GM19452 (cell line): ENCODE data around the gene C1QL3.

Experiments used
- ATAC-seq: cut with Tn5 transposase; IDR thresholded peaks from one replicate; pipeline ENCODE4 v1.9.1; 2021; ENCODE audit not compliant: unreplicated experiment

Gene C1QL3

GRCh38 chr10:16493884-16494536 is 27.7 kb downstream of the C1QL3 start:
- no peak for ATAC-seq

GRCh38 chr10:16491933-16492332 is 29.7 kb downstream of the C1QL3 start:
- ATAC-seq = no peak

- no peak for ATAC-seq
These were observed 31.2 kb downstream of the C1QL3 start for GRCh38 chr10:16490511-16490910.

- ATAC-seq = no peak
These were observed 38.3 kb downstream of the C1QL3 start for GRCh38 chr10:16483241-16483917.

GRCh38 chr10:16481052-16481728 is 40.5 kb downstream of the C1QL3 start:
- ATAC-seq = no peak

- no peak for ATAC-seq
These were observed 42.9 kb downstream of the C1QL3 start for GRCh38 chr10:16478801-16479200.

GRCh38 chr10:16477757-16478156 is 43.9 kb downstream of the C1QL3 start:
- no peak for ATAC-seq

GRCh38 chr10:16472828-16473227 is 48.9 kb downstream of the C1QL3 start:
- no peak for ATAC-seq

GRCh38 chr10:16470747-16471146 is 50.9 kb downstream of the C1QL3 start:
- no peak for ATAC-seq

- no peak for ATAC-seq
These were observed 55.7 kb downstream of the C1QL3 start for GRCh38 chr10:16466001-16466400.
